HG02870 (cell line): ENCODE measurements around the gene HRH4.
A peak's percentile ranks its signal among the peaks of the same experiment; 100 is the strongest.

Source experiments
- ATAC-seq: cut with Tn5 transposase; IDR thresholded peaks from one replicate; pipeline ENCODE4 v1.9.1; 2021; ENCODE audit warnings: mild to moderate bottlenecking, moderate library complexity; ENCODE audit not compliant: unreplicated experiment

The HRH4 gene, protein sequence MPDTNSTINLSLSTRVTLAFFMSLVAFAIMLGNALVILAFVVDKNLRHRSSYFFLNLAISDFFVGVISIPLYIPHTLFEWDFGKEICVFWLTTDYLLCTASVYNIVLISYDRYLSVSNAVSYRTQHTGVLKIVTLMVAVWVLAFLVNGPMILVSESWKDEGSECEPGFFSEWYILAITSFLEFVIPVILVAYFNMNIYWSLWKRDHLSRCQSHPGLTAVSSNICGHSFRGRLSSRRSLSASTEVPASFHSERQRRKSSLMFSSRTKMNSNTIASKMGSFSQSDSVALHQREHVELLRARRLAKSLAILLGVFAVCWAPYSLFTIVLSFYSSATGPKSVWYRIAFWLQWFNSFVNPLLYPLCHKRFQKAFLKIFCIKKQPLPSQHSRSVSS

DNA sequence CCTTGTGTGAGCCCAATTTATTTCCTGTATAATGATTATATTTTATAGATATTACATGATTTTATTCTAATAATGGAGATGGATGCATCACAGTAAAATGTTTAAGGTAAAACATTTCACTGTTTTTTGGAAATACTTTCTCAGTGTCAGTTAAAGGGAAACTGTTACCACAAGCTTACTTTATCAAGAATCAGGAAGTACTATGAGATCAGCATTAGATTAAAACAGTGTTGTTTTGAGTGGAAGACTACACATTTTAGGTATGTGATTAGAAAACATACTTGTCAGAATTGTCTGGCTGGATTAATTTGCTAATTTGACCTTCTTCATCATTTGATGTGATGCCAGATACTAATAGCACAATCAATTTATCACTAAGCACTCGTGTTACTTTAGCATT is at the start of gene HRH4:
HRH4 (plus strand) TSS at position 250 of the 400 bp plus-strand sequence; CDS start at position 342, 92 bp downstream.
- no peak for ATAC-seq

DNA sequence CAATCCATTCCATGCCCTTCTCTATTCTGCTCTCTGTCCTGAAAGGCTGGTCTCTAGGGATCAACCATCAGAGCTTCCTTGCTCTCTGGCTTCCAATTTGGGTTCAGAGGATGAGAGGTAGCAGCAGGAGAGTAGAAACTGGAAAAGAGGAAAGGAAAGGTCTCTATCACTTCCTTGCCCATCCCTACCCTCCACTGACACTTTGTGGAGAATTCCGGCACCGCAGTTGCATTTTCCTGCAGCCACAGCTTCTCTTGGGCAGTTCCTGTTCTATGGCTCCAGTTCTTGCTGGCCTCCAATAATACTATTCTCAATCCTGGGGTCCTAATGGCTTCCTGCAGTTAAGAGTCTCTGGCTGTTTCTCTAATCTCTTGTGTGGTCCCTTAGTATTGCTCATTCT is 47.3 kb upstream of the HRH4 start:
- ATAC-seq, result no peak

DNA sequence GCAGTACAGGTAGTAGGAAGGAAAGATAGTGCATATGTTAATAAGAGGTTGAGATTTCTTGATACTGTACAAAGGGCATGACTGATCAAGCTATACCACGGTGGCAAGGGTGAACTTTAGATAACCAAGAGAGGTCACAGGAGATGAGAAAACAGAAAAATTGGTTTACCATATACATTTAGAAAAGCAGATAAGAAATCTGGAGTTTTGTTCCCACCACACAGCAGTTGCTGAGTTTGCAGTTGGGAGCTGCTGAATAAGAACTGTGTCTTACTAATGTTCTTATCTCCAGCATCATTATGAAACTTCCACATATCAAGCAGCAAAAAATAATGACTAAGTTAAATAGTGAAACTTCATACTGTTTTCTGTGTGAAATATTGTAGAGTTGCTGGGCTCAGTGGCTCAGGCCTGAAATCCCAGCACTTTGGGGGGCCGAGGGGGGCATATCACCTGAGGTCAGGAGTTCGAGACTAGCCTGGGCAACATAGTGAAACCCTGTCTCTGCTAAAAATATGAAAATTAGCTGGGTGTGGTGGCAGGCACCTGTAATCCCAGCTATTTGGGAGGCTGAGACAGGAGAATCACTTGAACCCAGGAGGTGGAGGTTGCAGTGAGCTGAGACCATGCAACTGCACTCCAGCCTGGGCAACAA is 46.0 kb upstream of the HRH4 start:
- ATAC-seq, result peak; percentile 77

DNA sequence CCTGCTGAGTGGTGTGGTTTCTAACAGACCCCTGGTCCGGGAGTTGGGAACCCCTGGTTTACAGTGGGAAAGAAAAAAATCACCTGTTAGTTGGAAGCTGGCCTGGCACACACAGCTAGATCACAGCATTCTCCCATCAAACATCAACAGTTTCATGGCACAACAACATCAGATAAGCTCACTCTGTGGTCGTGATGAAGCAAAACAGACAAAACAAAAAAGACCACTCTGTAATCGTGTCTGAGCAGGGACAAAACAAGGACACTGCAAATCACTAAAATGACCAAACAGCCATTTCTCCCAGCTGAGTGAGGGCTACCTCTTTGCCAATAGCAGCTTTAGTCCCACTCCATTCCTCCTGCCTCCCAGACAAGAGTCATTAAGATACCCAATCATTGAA is 43.0 kb upstream of the HRH4 start:
- ATAC-seq, result no peak

DNA sequence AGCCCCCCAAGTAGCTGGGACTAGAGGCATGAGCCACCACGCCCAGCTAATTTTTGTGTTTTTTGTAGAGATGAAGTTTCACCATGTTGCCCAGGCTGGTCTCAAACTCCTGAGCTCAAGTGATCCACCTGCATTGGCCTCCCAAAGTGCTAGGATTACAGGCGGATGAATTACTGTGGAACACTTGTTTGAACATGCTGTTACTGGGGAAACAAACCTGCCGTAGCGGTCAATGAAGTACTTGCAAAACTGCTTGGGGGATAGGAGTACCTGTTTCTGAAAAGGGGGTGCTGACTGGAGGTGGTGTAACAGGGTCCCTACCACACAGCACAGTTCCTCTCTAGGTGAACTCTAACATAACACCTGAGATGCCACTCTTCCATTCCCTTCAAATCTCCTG is 39.9 kb upstream of the HRH4 start:
- ATAC-seq, result no peak

DNA sequence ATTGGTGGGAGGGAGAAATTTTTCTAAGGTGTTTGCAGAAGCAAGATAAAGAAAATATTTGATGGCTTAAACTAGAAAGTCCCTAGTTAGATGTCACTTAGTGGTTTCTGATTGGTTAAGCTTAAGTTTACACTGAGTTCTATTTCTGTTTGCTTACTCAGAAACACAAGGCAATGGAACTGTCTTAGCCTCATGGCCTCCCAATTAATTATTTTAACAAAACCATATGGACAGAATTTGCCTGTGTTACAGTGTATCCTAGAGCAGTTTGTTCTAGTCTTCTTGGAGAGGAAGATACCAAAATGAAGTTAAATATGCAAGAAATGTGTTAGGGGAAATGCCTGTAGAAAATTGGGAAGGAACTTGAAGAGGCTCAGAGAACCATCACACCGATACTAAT is 38.6 kb upstream of the HRH4 start:
- ATAC-seq, result no peak

DNA sequence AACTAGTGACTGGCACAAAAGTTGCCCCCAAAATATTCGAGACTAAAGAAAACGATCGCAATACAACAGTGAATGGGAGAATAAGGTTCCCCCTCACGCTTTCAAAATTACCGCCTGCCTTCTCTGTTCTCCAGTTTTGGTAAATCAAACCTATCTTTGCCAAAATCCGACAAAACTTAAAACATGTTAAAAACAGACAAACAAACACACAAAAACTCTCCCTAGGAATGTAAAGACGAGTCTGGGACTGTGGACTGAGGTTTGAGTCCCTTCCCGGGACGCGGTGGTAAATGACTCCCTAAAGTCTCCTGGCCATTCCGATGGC is 34.4 kb upstream of the HRH4 start:
- ATAC-seq, result no peak

DNA sequence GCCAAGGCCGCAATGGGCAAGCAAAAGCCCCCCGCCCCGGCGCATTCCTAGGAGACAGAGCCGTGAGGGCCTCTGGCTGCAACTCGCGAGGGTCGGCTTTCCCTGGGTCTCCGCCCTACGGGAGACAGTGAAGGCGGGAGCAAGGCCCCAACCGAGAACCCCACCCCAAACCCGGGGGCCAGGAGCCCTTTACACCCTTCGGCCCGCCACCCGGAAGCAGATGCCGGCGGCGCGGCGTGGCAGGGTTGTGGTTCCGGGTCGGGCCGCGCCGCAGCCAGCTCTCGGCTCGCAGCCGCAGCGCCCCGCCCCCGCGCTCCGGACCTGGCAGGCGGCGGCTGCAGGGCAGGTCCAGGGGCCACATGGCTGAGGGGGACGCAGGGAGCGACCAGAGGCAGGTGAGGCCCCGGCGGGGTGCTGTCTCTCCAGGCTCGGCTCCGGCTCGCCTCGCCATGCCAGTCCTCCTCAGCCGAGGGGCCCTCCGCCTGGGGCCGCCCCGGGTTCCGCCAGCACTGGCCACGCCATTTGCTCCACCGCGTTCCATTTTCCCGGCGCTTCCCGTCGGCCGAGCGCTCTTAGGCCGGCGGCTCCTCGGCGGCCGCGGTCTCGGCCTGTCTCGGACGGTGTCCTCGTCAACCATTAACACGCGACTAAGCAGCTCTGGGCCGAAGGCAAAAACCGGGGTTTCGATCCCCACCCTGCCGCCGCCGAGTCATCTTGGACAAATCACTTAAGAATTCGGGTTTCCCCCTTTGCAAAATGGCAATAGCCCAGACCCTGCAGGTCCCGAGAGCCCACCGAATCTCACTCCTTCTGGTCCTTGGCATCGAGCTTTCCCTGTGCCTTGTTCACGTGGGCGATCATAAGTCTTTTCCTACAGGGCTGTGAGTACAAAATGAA is 33.8 kb upstream of the HRH4 start, which contains the start of gene IMPACT:
IMPACT (plus strand) TSS at position 273 of the 897 bp plus-strand sequence; CDS start at position 360, 87 bp downstream.
- ATAC-seq, result peak; percentile 91

DNA sequence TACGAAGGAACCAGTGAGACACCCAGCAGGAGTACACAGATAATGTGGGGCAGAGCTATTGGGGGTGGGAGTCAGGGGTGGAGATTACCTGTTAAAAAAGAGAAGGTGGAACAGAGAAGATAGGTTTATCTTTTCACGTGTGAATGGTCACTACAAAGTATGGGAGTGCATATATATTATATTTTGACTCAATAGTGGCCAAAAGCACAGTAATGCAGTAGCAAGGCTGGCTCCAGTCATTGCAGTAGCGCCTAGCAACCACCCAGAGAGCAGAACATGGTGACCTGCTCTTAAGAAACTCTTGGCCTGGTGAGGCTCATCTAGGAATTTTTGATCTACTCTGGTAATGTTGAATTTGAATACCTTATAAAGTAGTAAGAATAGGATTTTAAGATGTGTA is 33.0 kb upstream of the HRH4 start:
- no peak for ATAC-seq

DNA sequence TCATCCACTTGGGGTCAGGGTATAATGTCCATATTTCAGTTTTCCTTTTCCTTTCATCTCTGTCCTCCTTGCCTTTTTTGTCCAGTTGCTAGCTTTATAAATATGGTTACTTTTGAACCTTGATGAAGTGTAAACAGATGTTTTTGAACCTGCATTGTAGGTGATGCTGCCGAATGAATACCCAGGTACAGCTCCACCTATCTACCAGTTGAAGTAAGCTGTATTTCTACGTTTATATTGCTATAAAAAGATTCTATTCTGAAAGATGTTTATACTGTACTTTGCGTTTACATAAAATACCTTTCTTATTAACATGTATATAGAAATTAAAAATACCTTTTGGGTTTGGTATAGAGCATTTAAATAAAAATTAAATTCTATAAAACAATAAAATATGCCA is 31.7 kb upstream of the HRH4 start:
- ATAC-seq, result no peak

DNA sequence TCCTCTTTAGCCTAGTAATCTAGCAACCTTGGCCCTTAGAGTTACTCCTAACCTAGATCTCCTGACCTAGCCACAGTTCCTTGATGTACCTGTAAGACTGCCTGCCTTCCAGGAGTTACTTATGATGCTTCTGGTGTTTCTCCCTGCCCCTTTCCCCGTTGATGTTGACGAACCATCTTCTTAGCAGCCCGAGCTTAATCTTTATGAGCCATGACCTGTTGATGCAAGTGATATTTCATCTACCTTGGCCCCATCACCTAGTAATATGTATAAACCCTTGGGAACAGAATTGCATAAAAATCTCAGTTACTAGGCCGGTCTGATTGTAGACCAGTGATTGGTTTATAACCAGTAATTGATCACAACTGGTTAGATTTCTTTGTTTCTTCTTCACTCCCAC is 31.2 kb upstream of the HRH4 start:
- no peak for ATAC-seq

DNA sequence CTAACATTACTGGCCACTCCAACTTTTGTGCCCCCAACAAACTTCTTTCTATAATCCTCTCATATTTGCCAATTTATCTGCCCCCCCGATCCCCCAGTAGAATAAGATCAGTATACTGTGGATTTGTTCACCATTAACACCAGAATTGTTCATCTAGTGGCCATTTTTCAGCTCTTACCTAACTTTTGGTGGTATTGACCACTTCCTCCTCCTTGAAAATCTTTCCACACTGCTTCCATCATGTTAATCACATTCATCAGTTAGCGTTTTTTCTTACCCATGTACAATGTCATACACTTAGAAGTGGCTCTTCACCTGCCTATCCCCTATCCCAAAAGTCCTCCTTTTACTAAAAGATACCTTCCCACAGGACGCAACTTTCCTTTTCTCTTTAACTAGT is 27.8 kb upstream of the HRH4 start:
- ATAC-seq, result no peak

DNA sequence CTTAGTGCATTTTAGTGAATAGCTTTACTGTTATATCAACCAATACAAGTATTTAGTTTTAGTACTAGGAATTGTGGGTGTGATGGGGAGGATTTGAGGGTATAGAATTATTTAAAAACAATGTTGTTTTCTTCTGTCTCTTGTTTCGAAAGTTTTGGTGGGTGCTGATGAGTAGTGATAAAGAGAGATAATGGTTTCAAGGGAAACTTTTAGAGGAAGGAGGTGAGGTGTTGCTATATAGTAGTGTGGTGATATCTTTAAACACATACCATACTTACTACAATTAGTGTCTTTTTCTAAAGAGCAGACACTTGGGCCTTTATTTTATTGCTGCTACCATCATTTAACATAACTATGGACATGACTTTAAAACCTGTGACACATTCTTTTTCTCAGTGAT is 23.5 kb upstream of the HRH4 start:
- no peak for ATAC-seq

DNA sequence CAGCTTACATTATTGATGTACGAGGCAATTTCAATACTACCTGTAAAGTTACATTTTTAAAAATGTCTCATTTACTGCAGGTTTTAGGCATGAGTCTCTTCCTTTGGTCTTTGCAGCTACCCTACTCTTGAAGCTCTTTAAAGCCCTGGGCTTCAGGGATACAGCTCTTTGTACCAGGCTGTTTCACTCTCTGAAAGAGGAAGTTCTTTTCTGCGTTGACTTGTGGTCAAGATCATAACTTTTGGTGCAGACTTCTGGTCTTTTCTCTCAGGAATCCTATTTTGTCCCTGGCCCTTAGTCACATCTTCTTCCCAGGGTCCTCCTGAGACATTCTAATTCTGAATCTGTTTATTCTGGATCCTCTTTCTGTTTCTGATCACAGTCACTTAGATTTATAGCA is 16.6 kb upstream of the HRH4 start:
- ATAC-seq, result peak; percentile 52

DNA sequence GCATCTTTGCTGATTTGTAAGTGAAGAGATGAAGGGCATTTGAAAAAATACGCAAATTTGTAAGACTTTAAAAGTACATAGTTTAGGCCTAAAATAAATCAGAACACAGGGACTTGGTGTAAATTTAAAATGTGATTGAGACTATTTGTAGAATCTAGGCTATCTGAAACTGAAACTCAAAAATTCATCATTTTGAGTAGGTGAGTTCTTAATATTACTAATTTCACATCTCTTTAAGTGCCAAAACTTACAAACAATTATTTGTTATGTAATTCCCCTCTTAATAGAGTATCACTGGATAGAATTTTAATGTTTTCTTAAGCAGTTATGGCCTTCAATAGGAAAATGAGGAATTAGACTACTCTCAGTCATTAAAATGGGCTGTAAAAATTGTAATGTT is 14.0 kb upstream of the HRH4 start:
- ATAC-seq, result no peak

DNA sequence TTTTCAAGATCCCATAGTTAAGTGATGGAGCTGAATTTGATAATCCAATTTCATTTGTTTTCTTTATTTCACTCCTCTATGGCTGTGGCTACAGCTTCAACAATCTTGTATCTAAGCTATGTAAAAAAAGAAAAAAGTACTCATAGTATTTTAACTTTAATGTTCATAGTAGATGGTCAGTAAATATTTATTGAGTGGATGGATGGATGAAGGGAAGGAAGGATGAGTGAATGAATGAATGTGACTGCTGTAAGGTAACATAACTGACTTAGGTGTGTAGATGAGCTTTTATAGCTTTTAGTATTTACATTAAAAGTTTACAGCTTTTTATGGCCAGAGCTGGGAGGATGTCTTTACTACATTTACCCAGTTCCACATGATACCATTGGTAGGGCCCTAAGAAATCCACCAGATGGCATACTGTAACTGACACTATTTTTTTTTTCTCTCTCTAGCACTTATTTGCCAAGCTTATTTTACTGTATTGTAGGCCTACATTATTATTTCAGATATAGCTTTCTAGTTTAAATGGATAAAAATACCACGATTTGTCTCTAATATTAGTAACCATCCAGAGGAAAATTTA is 13.4 kb upstream of the HRH4 start:
- ATAC-seq, result no peak

DNA sequence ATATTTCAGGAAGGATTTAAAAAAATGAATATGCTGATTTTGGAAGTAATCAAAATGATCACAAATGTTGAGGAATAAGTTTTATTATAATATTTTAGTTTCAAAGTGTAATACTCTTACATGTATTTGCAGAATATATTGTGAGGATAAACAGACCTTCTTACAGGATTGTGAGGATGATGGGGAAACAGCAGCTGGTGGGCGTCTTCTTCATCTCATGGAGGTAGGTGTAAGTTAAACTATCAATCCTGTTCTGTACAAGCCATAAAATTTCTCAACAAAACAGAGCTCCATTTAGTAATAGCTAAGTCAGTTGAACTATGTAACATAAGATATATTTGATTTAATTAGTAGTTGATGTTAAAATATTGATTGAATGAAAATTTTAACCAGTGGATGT is 12.5 kb upstream of the HRH4 start:
- ATAC-seq, result no peak

DNA sequence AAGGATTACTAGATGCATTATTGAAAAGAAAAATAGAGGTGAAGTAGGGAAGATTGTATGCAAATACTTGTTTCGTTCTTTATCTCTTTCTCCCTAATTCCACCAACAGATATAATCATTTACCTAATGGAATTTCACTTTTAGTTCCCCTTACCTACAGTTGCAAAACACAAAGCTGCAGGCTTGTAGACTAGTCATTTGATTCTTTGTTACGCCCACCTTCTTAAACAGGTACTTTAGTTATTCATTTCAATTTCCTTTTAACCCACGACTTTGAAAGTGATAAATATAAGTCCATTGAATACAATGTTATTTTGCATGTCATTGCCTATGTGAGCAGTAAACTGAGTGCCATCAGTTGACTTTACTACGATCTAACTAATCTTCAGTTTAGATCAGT is 3.9 kb upstream of the HRH4 start:
- peak; percentile 83 for ATAC-seq

DNA sequence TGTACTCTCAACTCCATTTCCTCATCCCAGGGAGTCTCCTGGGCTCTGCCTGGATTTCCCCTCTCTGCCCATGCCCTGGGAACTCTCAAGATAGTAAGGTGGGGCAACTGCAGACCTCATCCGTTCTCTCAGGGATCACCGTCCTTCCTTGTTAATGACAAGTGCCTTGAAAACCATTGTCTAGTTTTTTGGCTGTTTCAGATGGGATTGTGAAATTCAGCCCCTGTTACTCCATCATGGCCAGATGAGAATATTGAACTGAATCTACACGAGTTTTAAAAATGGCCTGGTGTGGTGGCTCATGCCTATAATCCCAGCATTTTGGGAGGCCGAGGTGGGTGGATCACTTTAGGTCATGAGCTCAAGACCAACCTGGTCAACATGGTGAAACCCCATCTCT is 665 bp upstream of the HRH4 start:
- ATAC-seq, result no peak

DNA sequence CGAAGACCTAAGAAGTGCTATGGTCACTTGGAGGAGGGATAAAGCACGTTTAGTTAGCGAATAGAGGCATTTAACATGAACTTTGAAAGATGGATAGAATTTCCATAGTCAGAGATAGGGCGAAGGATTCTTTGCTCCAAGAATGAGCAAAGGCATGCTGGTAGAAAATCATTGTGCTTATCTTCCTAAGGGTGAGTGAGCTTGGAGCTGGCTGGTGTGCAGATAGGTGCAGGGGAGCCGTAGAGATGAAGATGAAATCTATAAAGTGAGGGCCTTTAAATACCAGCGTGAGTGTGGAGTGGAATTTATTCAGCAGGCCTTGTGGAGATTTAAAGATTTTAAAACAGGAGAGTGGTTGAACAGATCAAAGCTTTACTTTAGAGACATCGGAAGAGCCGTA is 1.6 kb downstream of the HRH4 start:
- ATAC-seq, result no peak
